Hematopoietic multipotent progenitor cell treated with erythropoietin and hydrocortisone succinate and interleukin-3 and kit ligand, for 8 days (in vitro differentiated cells): ENCODE measurements around the gene UBE2N.
A peak's percentile ranks its signal among the peaks of the same experiment; 100 is the strongest.
"Not testable (repeated sequence)": the region's sequence is repeated elsewhere in the genome, so short reads cannot be mapped to it uniquely, and the experiment has no call there.

Experiments used
- DNase-seq: peaks from one replicate; pipeline ENCODE4 v3.0.0-alpha.2; 2015

UBE2N gene

DNA sequence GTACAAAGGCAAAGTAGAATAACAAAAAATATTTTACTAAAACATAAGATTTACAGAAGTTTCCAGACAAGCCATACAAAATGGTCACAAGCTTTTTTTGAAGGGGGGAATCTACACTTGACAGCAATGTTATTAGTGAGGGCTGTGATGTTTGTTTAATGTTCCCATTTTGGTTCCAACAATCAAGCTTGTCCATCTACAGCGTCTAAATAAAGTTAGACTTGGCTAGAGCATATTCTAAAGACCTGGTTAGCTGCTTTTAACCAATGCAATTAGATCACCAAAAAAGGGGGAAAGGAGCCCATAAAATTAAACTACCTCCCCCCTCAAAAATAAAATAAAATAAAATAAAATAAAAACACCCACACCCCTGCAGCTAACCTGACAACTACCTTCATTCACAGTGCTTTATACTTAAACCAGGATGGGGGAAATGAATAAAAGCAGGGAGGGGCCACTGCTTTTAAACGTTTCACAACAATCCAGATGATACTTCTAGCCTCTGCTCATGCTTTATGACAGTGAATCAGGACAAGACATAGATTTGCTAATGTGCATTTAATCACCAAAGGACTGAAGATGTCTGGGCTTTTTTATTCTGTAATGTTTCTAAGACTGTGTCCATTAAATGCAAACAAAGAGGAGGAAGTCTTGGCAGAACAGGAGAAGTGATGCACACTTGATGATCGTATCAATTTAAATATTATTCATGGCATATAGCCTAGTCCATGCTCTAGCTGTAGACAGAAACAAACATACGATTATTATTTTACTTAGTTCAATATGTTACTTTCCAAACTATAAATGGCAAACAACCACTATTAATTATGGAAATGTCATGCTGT lies 32.2 kb downstream of the UBE2N start:
- DNase-seq, result not testable (repeated sequence)

DNA sequence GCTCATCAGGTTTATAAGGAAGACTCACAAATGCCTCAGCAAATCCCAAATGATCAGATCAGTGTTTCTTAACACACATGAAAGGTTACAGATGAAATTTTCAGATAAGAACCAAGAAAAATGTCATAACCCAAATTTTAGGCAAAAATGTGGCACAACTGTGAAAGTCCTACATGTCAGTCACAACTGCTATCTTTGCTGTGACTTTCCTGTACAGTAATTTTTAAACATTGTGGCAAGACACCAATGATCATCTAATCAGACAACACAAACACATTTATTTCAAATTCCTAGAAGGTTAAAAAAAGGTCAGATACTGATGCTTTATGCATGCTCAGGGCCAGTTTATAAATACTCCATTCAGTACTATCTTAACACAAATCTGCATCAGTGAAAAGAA lies 32.9 kb downstream of the UBE2N start:
- DNase-seq, result no peak

DNA sequence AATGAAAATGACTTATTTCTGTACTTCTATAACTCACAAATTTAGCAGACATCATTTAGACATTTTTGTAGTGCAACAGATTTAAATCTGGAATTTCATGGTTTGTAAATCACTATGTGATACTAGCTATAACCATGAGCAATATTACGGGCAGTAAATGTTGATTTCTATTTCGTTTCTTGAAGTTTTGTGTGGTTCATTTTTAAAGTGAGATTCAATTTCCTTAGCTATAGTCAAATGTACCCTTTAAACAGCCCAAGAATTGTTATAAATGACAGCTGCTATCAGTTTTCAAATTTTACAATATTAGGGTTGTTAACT lies 33.8 kb downstream of the UBE2N start:
- no peak for DNase-seq

DNA sequence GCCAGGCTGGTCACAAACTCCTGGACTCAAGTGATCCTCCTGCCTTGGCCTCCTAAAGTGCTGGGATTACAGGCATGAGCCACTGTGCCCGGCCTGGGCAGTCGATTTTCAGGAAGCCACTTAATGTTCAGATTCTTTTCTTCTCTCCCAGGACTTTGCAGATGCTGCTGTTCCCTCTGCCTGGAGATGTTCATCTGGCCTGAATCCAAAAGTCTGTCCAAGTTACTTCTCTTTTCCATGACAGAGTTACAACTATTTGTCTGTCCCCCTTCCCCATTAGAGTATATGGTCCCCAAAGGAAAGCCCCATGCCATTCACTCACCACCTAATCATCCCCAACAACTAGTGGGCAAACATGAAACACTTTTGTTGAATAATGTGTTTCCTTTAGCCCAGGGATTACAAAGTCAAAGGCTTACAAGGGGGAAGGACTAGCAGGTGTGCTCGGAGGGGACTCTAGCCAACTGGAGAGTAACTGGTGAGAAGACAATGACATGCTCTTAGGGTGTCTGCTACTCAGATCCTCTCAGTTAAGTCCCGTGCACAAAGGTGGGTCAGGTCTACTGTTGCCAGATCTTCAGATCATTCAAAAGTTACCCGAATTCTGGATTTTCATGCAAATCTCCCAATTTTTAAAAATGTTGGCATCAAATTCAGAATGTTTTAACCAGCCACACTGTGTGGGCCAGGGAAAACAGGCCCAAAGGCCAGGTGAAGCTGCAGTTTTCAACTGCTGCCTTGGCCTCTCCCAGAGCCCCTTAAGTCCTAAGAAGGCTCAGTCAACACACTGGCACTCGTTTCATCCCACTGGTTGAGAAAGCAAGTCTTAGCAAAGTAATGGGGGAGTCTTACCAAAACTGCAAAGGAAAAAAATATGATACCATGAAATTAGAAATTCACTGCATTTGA lies 34.4 kb downstream of the UBE2N start:
- DNase-seq, result no peak

DNA sequence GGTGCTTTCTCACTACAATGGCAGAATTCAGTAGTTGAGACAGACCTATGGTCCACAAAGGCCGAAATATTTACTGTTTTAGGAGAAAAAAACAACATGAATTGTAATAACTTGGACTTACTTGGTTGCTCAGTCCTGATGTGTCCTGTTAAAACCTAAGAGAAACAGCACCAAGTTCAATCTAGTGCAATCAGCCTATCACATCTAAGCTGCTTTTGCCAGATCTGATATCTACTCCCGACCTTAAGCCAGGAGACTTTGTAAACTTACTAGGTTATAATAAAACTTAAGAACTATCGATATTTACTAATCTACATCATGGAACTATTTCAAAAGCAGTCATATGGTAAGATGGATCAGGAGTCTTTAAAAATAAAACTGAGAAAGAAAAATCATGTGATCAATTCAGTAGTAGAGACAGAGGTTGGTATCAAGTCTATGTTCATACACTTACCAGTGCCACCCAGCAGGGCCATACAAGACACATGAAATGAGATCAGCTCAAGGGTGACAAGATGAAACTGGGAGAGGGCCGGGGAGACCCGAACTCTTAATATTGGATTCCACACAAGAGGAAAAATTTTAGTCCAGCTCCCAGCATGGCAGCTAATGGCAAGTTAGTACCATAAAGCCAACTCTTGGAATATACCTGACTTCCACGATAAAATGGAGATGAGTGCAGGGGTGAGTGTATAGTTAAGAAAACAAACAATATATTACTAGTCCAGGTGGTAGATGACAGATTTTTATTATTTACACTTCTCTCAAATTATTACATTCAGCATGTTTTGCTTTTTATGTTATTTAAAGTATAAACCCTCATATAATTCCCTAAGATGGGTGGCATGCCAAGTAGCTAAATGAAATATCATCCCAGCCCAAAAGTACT lies 36.5 kb downstream of the UBE2N start:
- peak; percentile 32 for DNase-seq

DNA sequence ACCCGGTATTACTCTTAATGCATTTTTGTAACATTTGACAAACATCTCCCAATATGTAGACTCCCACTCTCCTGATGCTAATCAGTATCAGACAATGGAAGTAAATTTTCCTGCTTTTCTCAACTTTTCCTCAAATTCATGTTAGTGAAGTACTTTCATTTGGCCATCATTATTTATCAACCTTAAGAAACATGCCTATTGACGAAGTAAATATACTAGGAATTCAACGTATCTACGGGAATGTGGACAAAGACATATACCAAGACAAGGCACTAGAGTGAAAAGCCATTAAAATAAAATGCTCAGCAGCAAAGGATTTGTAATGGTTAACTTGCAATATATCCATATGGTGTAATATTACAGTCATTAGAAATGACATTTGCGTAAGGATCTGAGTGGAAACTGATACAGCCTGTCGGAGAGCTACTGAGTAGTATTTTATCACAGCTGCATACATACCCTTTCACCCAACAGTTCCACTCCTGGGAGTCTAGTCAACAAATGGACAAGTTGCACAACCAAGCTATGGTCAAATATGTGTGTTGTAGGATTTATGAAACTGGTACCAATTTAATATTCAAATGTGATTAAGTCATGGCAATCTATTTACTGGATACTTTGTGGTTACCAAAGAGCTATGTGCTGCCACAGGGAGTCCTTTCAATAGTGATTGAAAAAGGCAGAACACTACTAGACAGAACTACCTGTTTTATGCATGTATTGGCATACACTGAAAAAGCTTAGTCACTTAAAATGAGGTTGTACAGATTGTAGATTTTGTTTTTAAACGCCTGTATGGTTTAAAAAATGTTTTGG lies 37.6 kb downstream of the UBE2N start:
- no peak for DNase-seq

DNA sequence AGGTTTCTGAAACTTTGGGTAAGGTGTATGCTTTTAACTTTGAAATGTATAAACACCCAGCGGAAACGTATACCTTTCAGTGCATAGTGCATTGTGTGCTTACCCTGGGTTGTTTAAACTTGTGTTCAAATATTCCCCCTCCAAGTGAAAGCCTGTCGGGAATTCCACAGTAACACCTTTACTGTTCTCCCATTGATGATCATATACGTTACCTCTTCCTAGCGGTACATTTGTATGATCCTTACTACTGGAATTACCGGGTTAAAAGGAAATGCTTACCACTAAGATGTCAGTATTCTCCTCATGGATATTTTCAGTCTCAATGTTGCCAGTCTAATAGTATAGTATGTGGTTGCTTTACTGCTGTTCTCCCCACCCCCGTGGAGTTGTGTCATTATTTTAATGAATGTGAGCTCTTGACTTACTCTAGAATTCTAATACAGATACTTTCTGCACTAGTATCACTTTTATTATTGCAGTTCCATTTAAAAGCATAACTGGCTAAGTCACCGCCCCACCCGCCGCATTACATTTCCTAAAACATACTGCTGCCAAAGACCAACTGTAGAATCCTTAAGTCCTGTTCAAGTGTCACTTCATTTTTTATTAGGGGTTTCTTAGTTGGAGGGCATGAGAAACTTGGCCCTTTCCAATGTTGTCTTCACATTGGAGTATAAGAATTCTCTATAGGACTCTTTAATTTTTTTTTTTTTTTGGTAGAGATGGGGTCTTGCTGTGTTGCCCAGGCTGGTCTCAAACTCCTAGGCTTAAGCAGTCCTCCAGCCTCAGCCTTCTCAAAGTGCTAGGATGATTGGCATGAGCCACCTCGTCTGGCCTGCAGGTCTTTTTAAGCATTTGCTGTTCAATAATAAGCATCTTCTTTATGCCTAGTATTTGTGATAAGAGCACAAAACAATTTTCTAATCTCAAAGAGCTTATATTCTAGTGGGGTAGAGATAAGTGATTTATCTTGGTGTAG lies 39.1 kb downstream of the UBE2N start:
- DNase-seq, result no peak

DNA sequence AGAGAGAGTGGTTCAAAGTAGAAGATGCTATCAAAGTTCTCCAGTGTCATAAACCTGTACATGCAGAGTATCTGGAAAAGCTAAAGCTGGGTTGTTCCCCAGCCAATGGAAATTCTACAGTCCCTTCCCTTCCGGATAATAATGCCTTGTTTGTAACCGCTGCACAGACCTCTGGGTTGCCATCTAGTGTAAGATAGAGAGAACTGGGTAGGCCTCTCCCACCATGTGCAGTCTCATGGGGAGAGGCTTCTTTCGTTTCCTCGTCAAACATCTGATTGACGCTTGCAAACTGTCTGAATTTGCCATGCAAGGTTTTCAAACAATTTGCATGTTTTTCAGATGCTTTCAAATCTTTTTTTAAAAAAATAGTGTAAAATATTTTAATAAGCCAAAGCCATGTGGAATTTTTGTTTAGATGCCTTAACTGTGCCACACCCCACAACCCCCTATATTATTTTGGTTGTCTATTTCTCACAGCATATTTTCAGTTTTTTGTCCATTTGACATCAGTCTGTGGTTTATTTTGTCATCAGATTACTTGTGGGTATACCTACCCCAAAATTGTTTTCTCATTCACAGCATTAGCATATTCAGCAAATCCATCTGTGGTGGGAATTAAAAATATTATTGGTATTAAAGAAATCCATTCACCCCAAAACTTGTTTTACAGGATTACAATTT lies 42.4 kb downstream of the UBE2N start:
- not testable (repeated sequence) for DNase-seq

DNA sequence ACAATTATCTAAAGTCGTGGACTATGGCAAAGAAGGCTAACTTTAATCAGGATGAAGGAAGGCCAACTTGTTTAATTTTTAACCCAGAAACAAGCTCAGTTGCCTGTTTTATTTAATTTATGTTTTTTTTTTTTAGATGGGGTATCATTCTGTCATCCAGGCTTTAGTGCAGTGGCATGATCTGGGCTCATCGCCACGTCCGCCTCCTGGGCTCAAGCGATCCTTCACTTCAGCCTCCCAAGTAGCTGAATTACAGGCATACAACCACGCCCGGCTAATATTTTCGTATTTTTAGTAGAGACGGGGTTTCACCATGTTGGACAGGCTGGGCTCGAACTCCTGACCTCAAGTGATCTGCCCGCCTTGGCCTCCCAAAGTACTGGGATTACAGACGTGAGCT lies 44.3 kb downstream of the UBE2N start:
- DNase-seq, result no peak

DNA sequence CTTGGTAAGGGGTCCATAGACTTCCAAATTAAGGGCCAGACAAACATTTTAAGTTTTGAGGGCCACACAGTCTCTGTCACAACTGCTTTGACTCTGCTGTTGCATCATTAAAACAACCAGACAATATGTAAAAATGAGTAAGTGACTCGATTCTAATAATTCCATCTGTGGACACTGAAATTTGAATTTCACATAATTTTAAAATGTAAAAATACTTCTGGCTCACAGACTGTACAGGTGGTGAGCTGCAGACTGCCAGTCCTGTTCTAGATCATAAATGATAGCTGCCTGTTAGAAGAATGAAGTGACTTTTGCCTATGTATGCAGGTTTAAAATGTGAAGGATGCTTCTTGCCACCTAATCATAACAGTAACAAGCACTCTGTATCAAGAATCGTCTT lies 48.3 kb downstream of the UBE2N start:
- no peak for DNase-seq

DNA sequence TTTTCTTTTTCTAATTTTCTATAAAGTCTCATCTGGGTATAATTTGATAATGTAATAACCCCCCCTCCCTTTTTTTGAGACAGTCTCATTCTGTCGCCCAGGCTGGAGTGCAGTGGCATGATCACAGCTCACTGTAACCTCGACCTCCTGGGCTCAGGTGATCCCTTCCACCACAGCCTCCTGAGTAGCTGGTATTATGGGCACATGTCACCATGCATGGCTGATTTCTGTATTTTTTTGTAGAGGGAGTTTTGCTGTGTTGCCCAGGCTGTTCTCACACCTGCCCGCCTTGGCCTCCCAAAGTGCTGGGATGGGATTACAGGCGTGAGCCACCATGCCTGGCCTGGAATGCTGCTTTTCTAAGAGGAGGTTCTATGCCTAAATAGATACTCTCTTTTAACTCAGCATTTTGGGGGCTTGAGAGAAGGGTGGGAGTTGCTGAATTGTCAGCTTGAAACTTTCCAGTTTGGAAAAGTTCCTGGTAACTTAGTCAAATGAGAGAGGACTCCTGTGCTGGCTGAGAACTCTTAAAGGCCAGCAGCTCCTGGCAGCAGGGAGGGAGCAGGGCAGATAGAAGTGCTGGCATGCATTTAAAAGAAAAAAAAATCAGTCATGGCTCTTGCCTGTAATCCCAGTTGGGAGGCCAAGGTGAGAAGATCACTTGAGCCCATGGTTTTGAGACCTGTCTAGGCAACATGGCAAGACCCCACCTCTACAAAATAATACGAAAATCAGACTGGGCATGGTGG lies 51.0 kb downstream of the UBE2N start:
- DNase-seq, result no peak

DNA sequence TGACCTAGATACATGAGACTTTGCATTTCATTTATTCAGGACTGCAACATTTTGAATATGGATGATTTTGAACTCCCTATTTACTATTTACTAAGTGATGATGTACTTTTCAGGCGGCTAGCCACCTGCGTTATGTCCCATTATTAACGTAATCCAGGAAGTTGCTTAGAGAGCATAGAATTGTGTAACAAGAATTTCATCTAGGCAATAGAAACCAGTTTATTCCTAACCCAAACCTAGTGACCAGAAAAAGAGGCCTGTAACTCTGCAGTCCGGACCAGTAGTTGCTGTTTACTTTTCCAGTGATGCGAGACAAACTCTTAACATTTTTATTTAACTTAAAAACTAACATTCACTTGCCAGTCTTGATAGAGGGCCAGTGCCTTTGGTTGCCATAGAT lies 51.7 kb downstream of the UBE2N start:
- no peak for DNase-seq

DNA sequence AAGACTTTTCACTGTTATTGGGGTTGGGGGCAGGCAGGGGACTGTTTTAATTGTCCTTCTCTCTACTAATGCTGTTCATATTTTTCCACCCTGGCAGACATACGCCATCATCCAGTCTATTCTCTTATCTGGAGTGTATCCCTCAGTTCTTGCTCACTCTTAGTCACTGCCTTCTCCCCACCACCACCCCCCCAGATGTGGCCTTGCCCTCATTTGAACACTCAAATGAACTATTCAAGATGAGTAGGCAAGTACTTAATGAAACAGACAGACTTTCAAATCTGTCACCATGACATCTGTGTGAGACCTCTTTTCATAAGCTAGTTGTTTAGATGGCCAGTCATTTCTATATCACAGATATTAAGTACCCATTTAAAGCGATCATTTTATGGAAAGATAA lies 54.0 kb downstream of the UBE2N start:
- peak; percentile 45 for DNase-seq

DNA sequence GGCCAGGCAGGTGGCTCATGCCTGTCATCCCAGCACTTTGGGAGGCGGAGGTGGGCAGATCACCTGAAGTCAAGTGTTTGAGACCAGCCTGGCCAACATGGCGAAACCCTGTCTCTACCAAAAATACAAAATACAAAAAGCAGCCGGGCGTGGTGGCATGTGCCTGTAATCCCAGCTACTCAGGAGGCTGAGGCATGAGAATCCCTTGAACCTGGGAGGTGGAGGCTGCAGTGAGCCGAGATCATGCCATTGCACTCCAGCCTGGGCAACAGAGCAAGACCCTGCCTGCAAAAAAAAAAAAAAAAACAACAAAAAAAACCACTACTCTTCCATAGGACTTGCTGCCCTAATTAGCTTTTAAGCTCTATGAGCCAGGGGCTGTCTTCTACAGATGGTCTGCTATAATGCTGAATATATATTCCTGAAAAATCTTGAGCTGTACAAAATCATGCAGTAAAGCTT lies 59.7 kb downstream of the UBE2N start:
- not testable (repeated sequence) for DNase-seq

DNA sequence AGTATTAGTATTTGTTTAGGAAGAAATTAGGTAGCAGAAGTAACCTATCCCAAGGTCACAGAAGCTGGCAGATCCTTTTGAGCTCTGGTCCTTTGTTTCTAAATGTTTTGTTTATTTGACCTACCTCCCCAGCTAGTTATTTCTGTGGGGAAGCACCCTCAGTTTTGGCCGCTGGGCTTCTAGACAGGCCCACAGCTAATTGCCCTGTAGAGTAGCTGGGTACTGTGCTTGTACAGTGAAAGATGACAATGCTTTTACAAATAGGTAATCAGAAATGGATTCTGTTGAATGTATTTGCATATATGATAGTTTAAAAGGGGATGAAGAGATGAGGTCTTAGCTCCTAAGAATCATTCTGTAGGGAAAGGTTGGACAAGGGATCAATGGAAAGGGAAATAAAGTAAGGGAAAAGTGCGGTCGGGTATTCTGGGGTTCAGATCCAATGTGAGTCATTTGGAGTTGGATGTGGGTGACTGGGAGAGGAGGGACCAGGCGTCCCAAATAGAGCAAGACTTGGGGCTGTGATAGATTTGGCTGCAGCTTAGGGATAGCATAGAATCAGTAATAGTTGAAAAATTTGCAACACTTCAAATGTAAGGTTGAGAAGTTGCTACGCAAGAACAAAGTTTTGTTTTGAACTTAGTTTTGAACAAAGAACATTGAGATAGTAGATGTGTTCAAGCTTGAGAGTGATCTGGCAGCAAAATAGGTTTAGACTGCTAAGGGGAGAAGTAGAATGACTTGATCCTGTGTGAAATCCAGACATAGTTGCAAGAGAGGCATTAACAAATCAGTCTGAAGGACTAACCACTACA lies 60.4 kb downstream of the UBE2N start:
- no peak for DNase-seq

DNA sequence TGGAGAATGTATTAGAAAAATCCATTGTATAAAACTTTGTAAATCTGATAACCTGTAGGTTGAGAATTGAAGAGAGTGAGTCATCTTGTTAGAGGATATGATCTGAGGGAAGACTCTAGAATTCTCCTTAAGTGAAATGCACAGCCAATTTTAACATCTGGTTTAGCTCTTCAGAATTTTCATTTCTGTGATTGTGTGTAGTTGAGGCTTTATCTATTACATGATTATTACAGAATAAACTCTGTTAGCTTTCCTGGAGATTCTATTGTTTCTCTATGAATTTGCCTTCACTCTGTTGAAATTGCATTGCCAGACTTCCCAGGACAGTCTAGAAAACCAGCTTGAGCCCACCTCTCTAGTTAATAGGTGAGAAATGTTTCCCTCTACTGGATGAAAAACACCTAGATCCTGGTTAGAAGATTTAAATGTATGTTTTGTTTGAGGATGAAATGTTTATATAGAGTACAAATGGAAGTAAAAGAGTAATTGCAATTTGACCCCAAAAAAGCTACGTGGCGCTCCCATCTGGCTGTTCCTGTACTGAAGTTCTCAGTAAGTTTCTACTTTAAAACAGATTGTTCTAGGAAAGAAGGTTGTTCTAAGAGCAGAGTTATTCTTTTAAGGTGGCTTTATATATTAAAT lies 61.1 kb downstream of the UBE2N start:
- peak; percentile 55 for DNase-seq

DNA sequence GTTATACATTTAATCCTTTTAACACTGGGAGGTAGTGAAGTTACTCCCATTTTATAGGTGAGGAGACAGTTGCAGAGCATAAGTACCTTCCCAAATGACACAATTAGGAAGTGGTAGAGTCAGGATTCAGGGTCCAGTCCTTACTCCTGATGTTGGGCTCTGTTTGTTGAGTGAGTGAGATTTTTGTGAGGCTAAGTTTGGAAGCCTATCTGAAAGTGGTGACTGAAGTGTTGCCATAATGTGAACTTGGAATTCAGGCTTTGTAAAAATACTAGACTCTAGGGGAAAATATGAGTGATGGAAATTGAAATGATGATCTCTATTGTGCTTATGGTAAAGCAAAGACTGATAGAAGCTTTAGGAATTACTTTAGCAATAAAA lies 61.8 kb downstream of the UBE2N start:
- DNase-seq, result no peak
